ENCODE results near the gene CTBP2.

CTBP2 gene

GRCh38 chr10:125032474-125033020 lies 127.8 kb downstream of the CTBP2 start:
- DNase-seq = no peak

- DNase-seq = no peak
These were observed 129.7 kb downstream of the CTBP2 start for GRCh38 chr10:125030567-125031197.

GRCh38 chr10:125029584-125030242 lies 130.7 kb downstream of the CTBP2 start:
- no peak for DNase-seq

GRCh38 chr10:125027871-125028869 lies 132.2 kb downstream of the CTBP2 start:
- no peak for DNase-seq

GRCh38 chr10:125026974-125027735 lies 133.2 kb downstream of the CTBP2 start:
- DNase-seq = no peak

GRCh38 chr10:125026036-125026931 lies 134.1 kb downstream of the CTBP2 start:
- DNase-seq = no peak

- DNase-seq = no peak
These were observed 135.0 kb downstream of the CTBP2 start for GRCh38 chr10:125025341-125025740.

GRCh38 chr10:125024497-125025234 lies 135.7 kb downstream of the CTBP2 start:
- DNase-seq = no peak

- DNase-seq = no peak
These were observed 136.4 kb downstream of the CTBP2 start for GRCh38 chr10:125023862-125024496.

GRCh38 chr10:125023255-125023654 lies 137.1 kb downstream of the CTBP2 start:
- DNase-seq = no peak

GRCh38 chr10:125022671-125023070 lies 137.7 kb downstream of the CTBP2 start:
- no peak for DNase-seq

- no peak for DNase-seq
These were observed 138.5 kb downstream of the CTBP2 start for GRCh38 chr10:125021686-125022344.

- no peak for DNase-seq
These were observed 139.5 kb downstream of the CTBP2 start for GRCh38 chr10:125020871-125021270.

- DNase-seq = no peak
These were observed 140.0 kb downstream of the CTBP2 start for GRCh38 chr10:125020386-125020785.

- DNase-seq = no peak
These were observed 141.7 kb downstream of the CTBP2 start for GRCh38 chr10:125018576-125019143.

- DNase-seq = no peak
These were observed 142.6 kb downstream of the CTBP2 start for GRCh38 chr10:125017547-125018298.

GRCh38 chr10:125016611-125017202 lies 143.7 kb downstream of the CTBP2 start:
- no peak for DNase-seq

GRCh38 chr10:125016123-125016522 lies 144.2 kb downstream of the CTBP2 start:
- DNase-seq = no peak

Data from stimulated activated naive CD4-positive, alpha-beta T cell treated with Interleukin-2 at 50 U/mL for 16 hours (primary cell).